RWPE2 (cell line): ENCODE data around the gene FTSJ3.
"Not testable (repeated sequence)": the region's sequence is repeated elsewhere in the genome, so short reads cannot be mapped to it uniquely, and the experiment has no call there.

Experiments used
- ATAC-seq: fragments of 200-7000 bp; cut with Tn5 transposase; 3 replicates; pipeline ENCODE4 v1.9.1; 2021; ENCODE audit warnings: low read depth
- DNase-seq: peaks from one replicate; pipeline ENCODE4 v3.0.0-alpha.2; 2020; ENCODE audit warnings: low spot score
- H3K27ac ChIP-seq: fragments of 450-650 bp; 2 replicates; pipeline ENCODE4 v1.5.1; 2017; ENCODE audit warnings: mild to moderate bottlenecking; ENCODE audit not compliant: poor library complexity, severe bottlenecking
- H3K27me3 ChIP-seq: fragments of 250-450 bp; sonication (Bioruptor Pico); 2 replicates; pipeline ENCODE4 v1.5.1; 2021; ENCODE audit warnings: mild to moderate bottlenecking, moderate library complexity; ENCODE audit not compliant: insufficient read depth, poor library complexity, severe bottlenecking
- H3K36me3 ChIP-seq: fragments of 250-450 bp; sonication (Bioruptor Pico); 2 replicates; pipeline ENCODE4 v1.5.1; 2020; ENCODE audit warnings: low read depth, mild to moderate bottlenecking, moderate library complexity
- H3K4me1 ChIP-seq: fragments of 250-450 bp; sonication (Bioruptor Pico); 2 replicates; pipeline ENCODE4 v1.5.1; 2021; ENCODE audit warnings: mild to moderate bottlenecking, moderate library complexity; ENCODE audit not compliant: insufficient read depth, poor library complexity, severe bottlenecking
- H3K4me3 ChIP-seq: fragments of 250-450 bp; sonication (Bioruptor Pico); 2 replicates; pipeline ENCODE4 v1.5.1; 2021; ENCODE audit warnings: mild to moderate bottlenecking, moderate library complexity; ENCODE audit not compliant: severe bottlenecking
- H3K9me3 ChIP-seq: fragments of 250-450 bp; sonication (Bioruptor Pico); 2 replicates; pipeline ENCODE4 v1.5.1; 2021; ENCODE audit warnings: mild to moderate bottlenecking, moderate library complexity; ENCODE audit not compliant: severe bottlenecking
- TF ChIP-seq, protein P1 (sequence below): fragments of 450-650 bp; IDR thresholded peaks from one replicate; pipeline ENCODE4 v1.5.1; 2017; ENCODE audit warnings: mild to moderate bottlenecking, moderate library complexity; ENCODE audit not compliant: poor library complexity, severe bottlenecking

Gene FTSJ3

GRCh38 chr17:63859257-63859656 is 31.8 kb upstream of the FTSJ3 start:
- ATAC-seq = no peak
- Histone ChIP-seq H3K36me3 (no peaks in the 10 kb centered on the region), H3K27me3 (no peaks in the 10 kb centered on the region), H3K27ac (no peak overlapping the region), H3K9me3 (no peaks in the 10 kb centered on the region), H3K4me3 (no peak overlapping the region), H3K4me1 (no peaks in the 10 kb centered on the region)
- TF ChIP-seq, protein P1, sequence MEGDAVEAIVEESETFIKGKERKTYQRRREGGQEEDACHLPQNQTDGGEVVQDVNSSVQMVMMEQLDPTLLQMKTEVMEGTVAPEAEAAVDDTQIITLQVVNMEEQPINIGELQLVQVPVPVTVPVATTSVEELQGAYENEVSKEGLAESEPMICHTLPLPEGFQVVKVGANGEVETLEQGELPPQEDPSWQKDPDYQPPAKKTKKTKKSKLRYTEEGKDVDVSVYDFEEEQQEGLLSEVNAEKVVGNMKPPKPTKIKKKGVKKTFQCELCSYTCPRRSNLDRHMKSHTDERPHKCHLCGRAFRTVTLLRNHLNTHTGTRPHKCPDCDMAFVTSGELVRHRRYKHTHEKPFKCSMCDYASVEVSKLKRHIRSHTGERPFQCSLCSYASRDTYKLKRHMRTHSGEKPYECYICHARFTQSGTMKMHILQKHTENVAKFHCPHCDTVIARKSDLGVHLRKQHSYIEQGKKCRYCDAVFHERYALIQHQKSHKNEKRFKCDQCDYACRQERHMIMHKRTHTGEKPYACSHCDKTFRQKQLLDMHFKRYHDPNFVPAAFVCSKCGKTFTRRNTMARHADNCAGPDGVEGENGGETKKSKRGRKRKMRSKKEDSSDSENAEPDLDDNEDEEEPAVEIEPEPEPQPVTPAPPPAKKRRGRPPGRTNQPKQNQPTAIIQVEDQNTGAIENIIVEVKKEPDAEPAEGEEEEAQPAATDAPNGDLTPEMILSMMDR = no peak
- no peak for DNase-seq

- not testable (repeated sequence) for H3K4me3 ChIP-seq, H3K9me3 ChIP-seq, H3K4me1 ChIP-seq, DNase-seq, H3K27ac ChIP-seq, H3K36me3 ChIP-seq, H3K27me3 ChIP-seq, ATAC-seq
Observed at GRCh38 chr17:63856425-63856824, 29.0 kb upstream of the FTSJ3 start.

GRCh38 chr17:63855185-63855584 is 27.7 kb upstream of the FTSJ3 start:
- no peaks in the 10 kb centered on the region for H3K9me3 ChIP-seq
- H3K4me3 ChIP-seq = no peak overlapping the region
- H3K36me3 ChIP-seq = no peaks in the 10 kb centered on the region
- no peak overlapping the region for H3K27ac ChIP-seq
- H3K27me3 ChIP-seq = no peaks in the 10 kb centered on the region
- peaks cover 5% of the 10 kb centered on the region for H3K4me1 ChIP-seq
- ATAC-seq = no peak
- DNase-seq = no peak
- TF ChIP-seq, protein P1 = no peak

DNA sequence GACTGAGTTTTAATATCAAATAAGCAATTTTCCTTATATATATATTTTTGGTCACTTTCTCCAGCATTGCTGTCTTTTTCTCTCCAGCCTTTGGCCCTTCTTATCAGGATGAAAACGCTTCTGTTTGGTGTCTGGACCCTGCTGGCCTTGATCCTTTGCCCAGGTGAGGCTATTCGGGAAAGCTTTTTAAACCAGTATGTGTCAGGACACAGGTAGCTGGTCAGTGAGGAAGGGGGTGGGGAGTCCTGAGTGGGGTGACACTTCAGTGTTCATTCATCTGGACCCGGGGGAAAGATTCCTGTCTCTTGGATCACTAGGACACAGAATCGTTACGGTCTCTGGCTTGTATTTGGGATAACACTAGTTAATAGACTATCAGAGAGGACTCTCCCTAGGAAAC is 27.2 kb upstream of the FTSJ3 start:
- Histone ChIP-seq H3K27me3 (no peaks in the 10 kb centered on the region), H3K27ac (no peak overlapping the region), H3K9me3 (no peaks in the 10 kb centered on the region), H3K4me3 (no peak overlapping the region), H3K36me3 (no peaks in the 10 kb centered on the region), H3K4me1 (peaks cover 5% of the 10 kb centered on the region)
- ATAC-seq (no peak), DNase-seq (no peak)
- TF ChIP-seq, protein P1 = no peak

GRCh38 chr17:63853260-63853659 is 25.8 kb upstream of the FTSJ3 start:
- no peak for DNase-seq
- no peak for ATAC-seq
- peaks cover 5% of the 10 kb centered on the region for H3K4me1 ChIP-seq

More at GRCh38 chr17:63853260-63853659, 25.8 kb upstream of the FTSJ3 start:
- H3K36me3 ChIP-seq = no peaks in the 10 kb centered on the region
- H3K27me3 ChIP-seq = no peaks in the 10 kb centered on the region
- TF ChIP-seq, protein P1 = no peak
- H3K4me3 ChIP-seq = no peak overlapping the region
- H3K27ac ChIP-seq = no peak overlapping the region
- no peaks in the 10 kb centered on the region for H3K9me3 ChIP-seq
